Activated CD8-positive, alpha-beta memory T cell treated with anti-CD3 and anti-CD28 coated beads, Interleukin-2, amount 50 U/mL, for 1 hour (primary cell): ENCODE data around the gene TM9SF2.
"Not testable (repeated sequence)": the region's sequence is repeated elsewhere in the genome, so short reads cannot be mapped to it uniquely, and the experiment has no call there.

ENCODE experiments used
- DNase-seq: peaks from one replicate; pipeline ENCODE4 v3.0.0-alpha.2; 2020; ENCODE audit errors: extremely low read depth

TM9SF2 gene

DNA sequence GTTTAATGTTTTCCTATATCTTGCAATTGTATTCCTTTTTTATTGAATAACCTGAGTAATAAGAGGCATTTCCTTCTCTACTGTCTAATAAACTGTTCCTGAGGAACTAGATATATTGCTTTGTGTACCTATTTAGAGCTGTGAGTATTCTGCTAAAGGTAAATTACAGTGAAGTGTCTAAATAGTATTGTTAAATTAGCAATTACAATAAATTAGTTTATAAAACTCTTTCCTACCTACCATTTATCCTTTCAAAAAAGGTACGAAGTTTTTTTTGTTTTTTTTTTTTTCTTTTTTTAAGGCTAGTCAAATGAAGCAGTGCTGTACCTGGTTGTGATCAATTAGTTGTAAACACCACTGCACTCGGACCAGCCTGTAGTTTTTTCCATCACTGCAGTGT, 34.8 kb downstream of the TM9SF2 start:
- DNase-seq: no peak

- no peak for DNase-seq
Observed at GRCh38 chr13:99540530-99540929, 39.3 kb downstream of the TM9SF2 start.

GRCh38 chr13:99542788-99543406, 41.6 kb downstream of the TM9SF2 start:
- DNase-seq: no peak

- no peak for DNase-seq
Observed at GRCh38 chr13:99545361-99545760, 44.1 kb downstream of the TM9SF2 start.

- DNase-seq: no peak
Observed at GRCh38 chr13:99545979-99546378, 44.7 kb downstream of the TM9SF2 start.

DNA sequence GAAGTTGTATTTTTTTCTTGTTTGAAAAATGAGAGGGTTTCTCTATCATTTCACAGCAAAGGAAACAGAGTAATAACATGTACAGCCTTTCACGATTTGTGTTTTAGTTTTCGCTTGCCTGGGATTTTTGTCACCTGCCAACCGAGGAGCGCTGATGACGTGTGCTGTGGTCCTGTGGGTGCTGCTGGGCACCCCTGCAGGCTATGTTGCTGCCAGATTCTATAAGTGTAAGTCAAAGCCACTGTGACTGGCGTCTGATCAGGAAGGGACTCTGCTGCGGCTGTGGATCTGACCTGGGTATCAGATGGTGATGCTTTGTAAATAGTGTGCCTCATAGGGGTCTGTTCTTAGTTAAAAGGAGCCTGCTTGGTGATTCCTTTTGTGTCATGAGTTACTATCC, 45.6 kb downstream of the TM9SF2 start:
- DNase-seq: no peak

DNA sequence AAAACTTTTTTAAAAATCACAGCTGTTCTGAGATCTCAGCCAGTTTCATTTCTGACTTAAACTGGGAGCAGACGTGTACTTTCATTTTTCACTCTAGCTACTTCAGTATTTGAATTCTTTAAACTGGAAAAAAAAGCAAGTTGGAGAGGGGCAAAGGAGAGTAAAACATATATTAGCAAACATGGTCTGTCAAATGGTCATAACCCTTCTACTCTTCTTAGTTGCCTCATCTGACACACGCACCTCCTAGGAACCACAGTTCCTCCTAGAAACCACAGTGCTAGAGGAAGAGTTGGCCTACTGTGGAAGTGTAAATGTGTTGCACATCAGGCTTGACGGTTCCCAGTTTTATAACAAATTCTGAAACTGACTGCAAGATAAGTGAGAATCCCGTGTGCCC, 47.2 kb downstream of the TM9SF2 start:
- no peak for DNase-seq

- no peak for DNase-seq
Observed at GRCh38 chr13:99553033-99553432, 51.8 kb downstream of the TM9SF2 start.

DNA sequence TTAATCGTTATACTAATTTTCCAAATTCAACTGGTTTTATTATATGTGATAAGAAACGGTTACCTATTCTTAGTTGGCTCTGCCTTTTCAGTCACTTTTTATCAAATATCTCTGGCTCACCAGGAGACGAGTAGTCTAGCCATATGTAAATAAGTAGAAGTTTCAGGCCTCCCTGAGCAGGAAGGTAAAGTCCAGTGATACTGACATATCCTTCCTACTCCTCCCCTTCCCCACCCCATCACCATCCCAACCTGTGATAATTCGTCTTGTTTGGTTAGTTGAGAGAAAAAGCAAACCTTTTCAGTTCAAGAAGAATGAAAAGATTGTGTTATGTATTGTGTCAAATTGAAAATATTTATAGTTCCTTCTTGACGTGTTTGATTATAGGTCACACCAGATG, 53.9 kb downstream of the TM9SF2 start:
- DNase-seq: no peak

DNA sequence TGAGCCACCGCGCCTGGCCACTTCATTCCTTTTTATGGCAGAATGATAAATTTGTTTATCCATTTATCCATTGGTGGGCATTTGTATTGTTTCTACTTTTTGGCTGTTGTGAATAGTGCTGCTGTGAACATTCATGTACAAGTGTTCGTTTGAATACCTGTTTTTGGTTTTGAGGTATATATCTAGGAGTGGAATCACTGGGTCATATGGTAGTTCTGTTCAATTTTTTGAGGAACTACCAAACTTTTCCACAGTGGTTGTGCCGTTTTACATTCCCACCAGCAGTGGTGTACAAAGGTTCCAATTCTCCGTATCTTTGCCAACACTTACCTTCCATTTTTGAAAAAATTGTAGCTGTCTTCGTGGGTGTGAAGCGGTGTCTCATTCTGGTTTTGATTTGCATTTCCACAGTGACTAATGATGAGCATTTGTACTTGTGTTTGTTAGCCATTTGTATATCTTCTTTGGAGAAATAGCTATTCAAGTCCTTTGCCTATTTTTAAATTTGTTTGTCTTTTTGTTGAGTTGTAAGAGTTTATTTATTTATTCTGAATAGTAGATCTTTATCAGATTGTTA, 55.7 kb downstream of the TM9SF2 start:
- DNase-seq: no peak

GRCh38 chr13:99558570-99559180, 57.4 kb downstream of the TM9SF2 start:
- no peak for DNase-seq

GRCh38 chr13:99559560-99559959, 58.3 kb downstream of the TM9SF2 start:
- DNase-seq: no peak

- DNase-seq: no peak
Observed at GRCh38 chr13:99563404-99563803, 62.1 kb downstream of the TM9SF2 start.

GRCh38 chr13:99564386-99564785, 63.1 kb downstream of the TM9SF2 start:
- no peak for DNase-seq

- DNase-seq: no peak
Observed at GRCh38 chr13:99565478-99566124, 64.3 kb downstream of the TM9SF2 start.

DNA sequence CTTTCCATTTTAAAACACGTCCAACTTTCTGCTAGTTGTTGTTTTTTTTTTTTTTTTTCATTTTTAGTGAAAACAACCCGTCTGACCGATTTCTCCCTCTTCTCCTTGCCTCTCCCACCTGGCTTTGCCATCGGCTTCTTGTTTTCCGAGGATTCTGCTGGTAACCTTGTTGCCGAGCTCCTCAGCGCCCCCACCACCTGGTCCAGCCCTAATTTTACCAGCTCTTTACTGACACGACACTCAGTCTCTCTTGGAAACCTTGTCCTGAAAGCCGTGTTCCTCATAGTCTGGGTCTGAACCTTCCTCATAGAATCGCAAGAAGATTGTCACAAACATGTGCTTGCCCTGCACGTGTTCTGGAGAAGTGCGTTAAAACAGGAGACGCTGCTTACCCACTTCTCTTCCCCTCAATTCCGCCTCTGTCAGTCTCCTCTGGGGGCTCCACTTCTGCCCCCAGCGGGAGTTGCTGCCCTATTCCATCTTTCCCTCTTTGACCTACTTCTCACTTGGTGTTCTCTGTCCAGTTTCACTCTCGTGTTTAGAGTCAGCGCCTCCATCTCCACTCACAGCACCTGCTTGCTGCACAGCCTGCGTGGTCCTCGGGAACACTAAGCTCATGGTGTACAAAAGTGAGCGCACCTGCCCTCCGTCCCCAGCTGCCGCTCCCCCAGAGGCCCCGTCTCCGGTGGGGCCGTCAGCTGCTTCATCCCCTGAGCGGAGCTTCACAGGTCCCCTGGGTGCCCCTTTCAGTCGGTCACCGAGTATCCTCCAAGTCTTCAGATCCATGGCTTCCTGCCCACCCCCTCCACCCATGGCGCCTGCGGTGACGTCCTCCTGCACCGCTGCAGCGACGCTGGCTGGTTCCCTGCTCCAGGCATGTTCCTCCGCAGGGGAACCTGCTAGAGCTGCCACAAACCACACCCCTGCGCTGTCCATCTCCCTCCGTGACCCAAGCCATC, 65.1 kb downstream of the TM9SF2 start:
- DNase-seq: no peak

DNA sequence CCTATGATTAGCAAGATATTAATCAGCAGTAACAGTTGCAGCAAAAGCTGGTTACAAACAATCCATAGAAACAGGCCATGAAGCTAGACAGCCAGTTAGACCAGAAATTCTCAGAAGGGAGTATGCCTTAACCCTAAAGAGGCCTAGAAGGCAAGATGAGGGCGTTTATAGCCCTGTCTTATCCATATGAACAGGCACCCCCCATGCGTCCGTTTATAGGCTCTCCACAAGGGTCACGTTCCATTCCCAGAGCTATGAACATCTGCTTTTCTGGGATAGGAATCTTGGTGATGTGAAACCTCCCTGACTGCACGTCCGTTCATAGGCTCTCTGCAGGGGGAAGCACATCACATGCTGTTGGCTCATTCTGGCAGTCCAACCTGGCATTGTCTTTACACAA, 67.6 kb downstream of the TM9SF2 start:
- DNase-seq: not testable (repeated sequence)

- DNase-seq: no peak
Observed at GRCh38 chr13:99572131-99572530, 70.9 kb downstream of the TM9SF2 start.

DNA sequence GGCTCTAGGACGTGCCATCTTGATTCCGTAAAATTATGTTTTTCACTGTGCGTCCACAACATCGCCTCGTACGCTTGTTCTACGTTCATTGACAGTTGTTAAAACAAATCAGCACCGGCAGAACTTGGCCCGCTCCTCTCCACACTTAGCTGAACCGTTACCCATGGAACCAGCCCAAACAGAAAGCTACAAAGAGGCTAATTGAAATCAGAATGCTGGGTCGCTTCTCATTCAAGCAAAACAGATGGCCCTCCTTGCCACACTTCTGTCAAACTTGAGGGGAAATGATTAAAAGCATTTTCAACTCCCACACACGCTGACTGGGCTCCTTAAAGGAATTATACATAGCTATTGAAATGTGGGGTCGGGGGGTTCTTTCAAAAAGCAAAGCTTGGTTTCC, 71.6 kb downstream of the TM9SF2 start:
- no peak for DNase-seq

DNA sequence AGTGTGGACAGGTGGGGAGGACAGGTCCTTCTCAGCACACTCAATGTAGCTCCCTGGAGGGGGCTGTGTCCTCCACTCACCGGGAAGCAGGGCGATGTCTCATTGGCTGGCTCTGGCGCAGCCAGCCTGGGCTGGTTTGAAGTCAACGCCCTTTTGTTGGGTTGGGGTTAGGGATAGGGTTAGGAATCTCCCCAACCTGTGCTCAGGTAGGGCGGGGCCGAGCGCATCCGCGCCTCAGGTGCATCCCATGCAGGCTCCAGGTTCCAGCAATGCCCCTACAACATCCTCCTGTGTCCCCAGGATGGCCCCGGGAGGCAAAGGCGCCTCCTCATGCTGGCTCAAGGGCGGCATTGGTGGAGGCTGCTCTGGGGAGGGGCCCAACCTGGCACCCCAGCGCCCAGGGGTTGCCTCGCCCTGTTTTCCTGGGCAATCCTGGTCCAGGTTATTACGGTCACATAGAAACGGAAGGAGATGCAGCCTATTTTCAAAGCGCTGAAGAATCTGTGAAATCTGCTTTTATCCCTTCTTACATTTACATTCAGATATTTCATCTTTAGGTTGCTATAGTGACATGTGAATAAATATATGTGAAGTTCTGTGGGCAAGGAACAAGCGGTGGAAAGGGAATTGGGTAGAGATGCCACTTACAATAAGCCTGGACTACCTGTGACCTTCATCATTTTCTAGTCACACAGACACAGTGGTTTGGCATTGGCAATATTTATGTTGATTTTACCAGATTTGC, 74.3 kb downstream of the TM9SF2 start:
- no peak for DNase-seq
